CD4-positive, alpha-beta T cell (primary cell): ENCODE data around the gene ADGRV1. TPM values are rescaled to one million over a fixed set of nuclear protein-coding genes. Genes with fewer than 3 reads are reported as not detected.

ENCODE experiments used
- ATAC-seq: fragments of 200-7000 bp; cut with Tn5 transposase; one replicate; pipeline ENCODE4 v1.10.0; 2022; ENCODE audit warnings: mild to moderate bottlenecking; ENCODE audit not compliant: poor library complexity
- CTCF ChIA-PET: fragments of 350-600 bp; sonication (Branson Sonifier 250); formaldehyde crosslinking; loops from one replicate; lab custom pipeline; 2021; ENCODE audit warnings: antibody characterized with exemption, inconsistent platforms; lab: Charles Lee
- POLR2A ChIA-PET: fragments of 350-600 bp; sonication (Branson Sonifier 250); formaldehyde crosslinking; loops from one replicate; lab custom pipeline; 2021; ENCODE audit warnings: antibody characterized with exemption, inconsistent platforms; lab: Charles Lee
- DNase-seq, 14 experiments: peaks; one replicate each; pipeline ENCODE4 v3.0.0-alpha.2; 2013 to 2020; ENCODE audit warnings: mixed read lengths in 2 of 14
- H3K27ac ChIP-seq, 2 donors: one replicate each; pipeline versions ENCODE4 v1.5.1 to v1.7.0; 2013; ENCODE audit warnings: low read length in 2 of 2, low read depth in 1 of 2, mild to moderate bottlenecking in 1 of 2
- H3K27me3 ChIP-seq, 2 experiments: 1 replicate in 1 of 2; 2 replicates in 1 of 2; pipeline versions ENCODE4 v1.6.1 to v1.7.0; 2013; ENCODE audit warnings: low read length in 2 of 2, control low read depth in 1 of 2, mild to moderate bottlenecking in 1 of 2, moderate library complexity in 1 of 2; ENCODE audit not compliant: insufficient read depth in 2 of 2, control insufficient read depth in 1 of 2
- H3K36me3 ChIP-seq: one replicate; pipeline ENCODE4 v1.6.1; 2013; ENCODE audit warnings: low read length, control low read depth; ENCODE audit not compliant: insufficient read depth
- H3K4me1 ChIP-seq: one replicate; pipeline ENCODE4 v1.6.1; 2013; ENCODE audit warnings: low read length, control low read depth; ENCODE audit not compliant: insufficient read depth
- H3K4me3 ChIP-seq: one replicate; pipeline ENCODE4 v1.5.1; 2013; ENCODE audit warnings: mild to moderate bottlenecking, low read length, moderate library complexity
- H3K9me3 ChIP-seq, 2 experiments: 1 replicate in 1 of 2; 2 replicates in 1 of 2; pipeline versions ENCODE4 v1.6.1 to v1.7.0; 2013; ENCODE audit warnings: low read length in 2 of 2, mild to moderate bottlenecking in 2 of 2, control low read depth in 1 of 2, moderate library complexity in 1 of 2; ENCODE audit not compliant: control insufficient read depth in 1 of 2, insufficient read depth in 1 of 2
- H3K27ac Mint-ChIP-seq: one replicate; pipeline ENCODE4 v1.8.0; 2020; ENCODE audit warnings: mixed read lengths
- H3K27me3 Mint-ChIP-seq: one replicate; pipeline ENCODE4 v1.8.0; 2021; ENCODE audit warnings: mixed read lengths
- H3K36me3 Mint-ChIP-seq: one replicate; pipeline ENCODE4 v1.8.0; 2021; ENCODE audit warnings: low read depth, mixed read lengths
- H3K4me1 Mint-ChIP-seq: one replicate; pipeline ENCODE4 v1.8.0; 2021; ENCODE audit warnings: low read depth, mixed read lengths
- H3K4me3 Mint-ChIP-seq: one replicate; pipeline ENCODE4 v1.8.0; 2020; ENCODE audit warnings: mild to moderate bottlenecking, mixed read lengths
- H3K9me3 Mint-ChIP-seq: one replicate; pipeline ENCODE4 v1.8.0; 2020; ENCODE audit warnings: mixed read lengths
- CTCF ChIP-seq: fragments of 200-600 bp; IDR thresholded peaks from one replicate; pipeline ENCODE4 v1.8.0; 2022; ENCODE audit warnings: antibody characterized with exemption, mild to moderate bottlenecking
- intact Hi-C, 2 experiments: fragments of 100-400 bp; cut with DNase I in 1 of 2; cut with micrococcal nuclease in 1 of 2; formaldehyde crosslinking; loops; one replicate each; pipeline versions ENCODE4 v1.15.1 to v1.9.0; 2023 to 2025; cut with DNase I, micrococcal nuclease
- total RNA-seq, 174 experiments: library from RNA in 2 of 174; stranded (reverse) in 2 of 174; gene quantifications; one replicate each; pipeline ENCODE4 v1.2.3 and lab custom pipeline; 2021 to 2026

ADGRV1 gene
- total RNA-seq, 2 experiments from 2014 or later = 0.81 to 1.2 TPM

GRCh38 chr5:90852531-90852930 lies 293.9 kb downstream of the ADGRV1 start:
- Mint-ChIP-seq H3K27ac (no peak overlapping the region), H3K4me1 (no peaks in the 10 kb centered on the region), H3K9me3 (no peaks in the 10 kb centered on the region), H3K36me3 (no peaks in the 10 kb centered on the region), H3K4me3 (no peak overlapping the region), H3K27me3 (no peaks in the 10 kb centered on the region)
- no peaks in the 10 kb centered on the region for H3K27me3 ChIP-seq
- DNase-seq (no peak), ATAC-seq (no peak)
- CTCF ChIA-PET = no interaction called here
- H3K36me3 ChIP-seq = no peaks in the 10 kb centered on the region
- peaks cover 0 to 3% of the 10 kb centered on the region in 2 experiments for H3K9me3 ChIP-seq
- intact Hi-C loops = no loop called here
- no peaks in the 10 kb centered on the region for H3K4me1 ChIP-seq
- no peak overlapping the region for H3K27ac ChIP-seq
- POLR2A ChIA-PET = no interaction called here
- TF ChIP-seq CTCF = no peak
- no peak overlapping the region for H3K4me3 ChIP-seq

GRCh38 chr5:90853750-90854149 lies 295.2 kb downstream of the ADGRV1 start:
- Histone ChIP-seq H3K4me1 (no peaks in the 10 kb centered on the region), H3K36me3 (no peaks in the 10 kb centered on the region), H3K27ac (no peak overlapping the region), H3K9me3 (no peaks in the 10 kb centered on the region), H3K27me3 (no peaks in the 10 kb centered on the region), H3K4me3 (no peak overlapping the region)
- no peak overlapping the region for H3K4me3 Mint-ChIP-seq
- no peaks in the 10 kb centered on the region for H3K4me1 Mint-ChIP-seq
- no peaks in the 10 kb centered on the region for H3K9me3 Mint-ChIP-seq
- ChIA-PET CTCF (no interaction called here), POLR2A (no interaction called here)
- ATAC-seq (no peak), DNase-seq (no peak)
- no peak overlapping the region for H3K27ac Mint-ChIP-seq
- H3K27me3 Mint-ChIP-seq = peaks cover 2% of the 10 kb centered on the region
- no peak for TF ChIP-seq CTCF
- no peaks in the 10 kb centered on the region for H3K36me3 Mint-ChIP-seq
- intact Hi-C loops = no loop called here

- Mint-ChIP-seq H3K4me3 (no peak overlapping the region), H3K27ac (no peak overlapping the region), H3K27me3 (peaks cover 5% of the 10 kb centered on the region), H3K4me1 (no peaks in the 10 kb centered on the region), H3K36me3 (no peaks in the 10 kb centered on the region), H3K9me3 (no peaks in the 10 kb centered on the region)
- CTCF ChIA-PET = no interaction called here
- no peak overlapping the region for H3K4me3 ChIP-seq
- no peak for ATAC-seq
- no peaks in the 10 kb centered on the region for H3K36me3 ChIP-seq
- no peak for TF ChIP-seq CTCF
- intact Hi-C loops = no loop called here
- no peaks in the 10 kb centered on the region for H3K4me1 ChIP-seq
- no peak for DNase-seq
- no peak overlapping the region for H3K27ac ChIP-seq
- H3K9me3 ChIP-seq = no peaks in the 10 kb centered on the region
- no peaks in the 10 kb centered on the region for H3K27me3 ChIP-seq
- POLR2A ChIA-PET = no interaction called here
Measured at GRCh38 chr5:90854169-90854568, 295.6 kb downstream of the ADGRV1 start.
